Ramos (cell line): Measurements from ENCODE around the gene RAMACL.
"Not testable (repeated sequence)": the region's sequence is repeated elsewhere in the genome, so short reads cannot be mapped to it uniquely, and the experiment has no call there.

Experiments
- in situ Hi-C: fragments of 300-500 bp; cut with MboI; formaldehyde crosslinking; loops from one replicate; pipeline ENCODE4 v1.14.3; 2022; ENCODE audit warnings: low sequenced_read_pairs; ENCODE audit not compliant: unreplicated experiment

Gene RAMACL

DNA sequence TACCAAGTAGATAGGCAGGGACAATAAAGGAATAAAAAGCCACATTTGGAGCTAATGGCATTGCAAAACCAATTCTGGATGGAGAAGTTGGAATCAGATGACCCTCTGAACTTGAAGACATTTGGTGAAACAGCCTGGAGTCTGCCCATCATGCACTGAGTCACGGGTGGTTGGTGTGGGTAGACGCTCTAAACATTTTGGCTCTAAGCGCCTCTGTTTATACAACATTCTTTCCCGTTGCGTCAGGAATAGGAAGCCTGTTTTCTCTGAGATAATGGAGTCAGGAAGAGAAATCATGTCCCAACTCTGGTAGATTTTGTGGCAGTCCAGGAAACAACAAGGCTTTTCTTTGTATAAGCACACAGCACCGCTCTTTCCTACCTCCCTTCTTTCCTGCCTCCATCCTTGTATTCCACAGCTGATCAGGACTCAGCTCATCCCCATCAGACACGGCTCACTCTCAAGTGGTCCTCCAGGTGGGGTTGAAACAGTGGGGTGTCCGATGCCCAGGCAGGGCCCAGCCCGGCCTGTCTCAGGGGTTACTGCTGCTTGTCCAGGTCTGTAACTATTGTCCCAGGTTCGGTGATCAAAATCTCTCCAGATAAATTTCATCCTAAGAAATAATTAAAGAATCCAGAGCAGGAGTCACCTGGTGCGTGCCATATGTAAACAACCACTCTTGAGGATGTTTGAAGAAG is 12.1 kb upstream of the RAMACL start:
- in situ Hi-C loops: no loop called here

DNA sequence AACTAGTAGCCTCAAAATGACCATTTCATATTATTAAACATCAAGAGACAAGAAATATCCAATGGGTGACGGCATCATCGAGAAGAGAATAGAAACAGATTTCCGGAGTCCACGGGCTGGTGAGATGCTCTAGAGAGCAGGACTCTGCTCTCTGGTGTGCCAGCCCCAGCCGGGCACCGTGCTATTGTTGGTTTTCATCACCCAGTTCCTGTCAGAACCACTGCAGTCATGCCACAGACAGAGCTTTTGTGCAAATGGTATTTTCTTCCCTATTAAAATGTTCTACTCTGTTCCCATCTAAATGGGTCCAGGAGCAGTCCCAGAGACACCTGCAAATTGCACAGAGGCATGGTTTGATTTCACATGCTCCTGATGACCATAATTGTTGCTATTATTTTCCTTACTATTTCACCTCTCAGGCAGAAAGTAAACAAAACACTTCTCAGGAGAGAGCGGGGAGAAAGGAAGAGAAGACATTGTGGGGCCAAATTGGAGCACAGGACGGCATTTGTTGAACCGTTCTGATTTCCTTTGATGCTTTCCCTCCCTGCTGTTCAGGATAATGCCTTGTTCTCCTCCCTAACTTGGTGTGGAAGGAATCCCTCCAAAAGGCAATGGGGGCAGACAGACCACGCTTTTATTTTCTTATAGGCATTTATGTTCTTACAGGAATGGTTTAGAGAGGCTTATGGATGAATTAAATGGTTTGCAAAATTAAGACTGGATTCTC is 11.4 kb upstream of the RAMACL start:
- in situ Hi-C loops: no loop called here

DNA sequence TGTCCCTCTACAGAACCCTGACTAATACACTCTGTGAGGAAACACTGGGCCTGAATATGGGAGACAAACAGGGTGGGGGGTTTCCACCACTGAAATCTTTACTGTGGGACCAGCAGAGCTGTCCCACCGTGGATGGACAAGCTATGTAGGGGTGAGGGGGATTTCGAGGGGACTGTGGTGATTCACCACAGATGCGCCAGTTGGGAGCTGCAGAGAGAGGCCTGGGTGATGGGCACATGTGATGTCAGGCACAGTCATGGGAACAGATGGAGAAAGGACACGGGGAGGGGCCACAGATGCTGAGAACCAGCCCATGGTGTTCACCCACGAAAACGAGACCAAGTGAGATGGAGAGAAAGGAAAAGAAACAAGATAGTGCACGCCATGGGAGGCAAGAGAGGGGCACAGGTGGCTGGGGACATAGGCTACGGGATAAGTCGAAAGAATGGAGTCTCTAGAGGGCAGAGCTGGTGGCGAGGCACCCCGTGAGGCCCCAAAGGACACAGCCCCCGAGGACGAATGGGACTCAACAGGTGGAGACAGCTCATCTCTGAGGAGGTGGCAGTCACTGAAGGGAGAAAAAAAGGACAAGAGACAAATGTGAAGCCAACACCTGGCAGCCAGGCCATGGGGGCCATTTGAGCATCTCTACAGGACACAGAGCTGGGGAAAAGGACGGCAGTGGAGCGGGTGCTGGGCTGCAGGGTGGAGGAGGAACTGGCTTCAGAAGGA is 10.5 kb upstream of the RAMACL start:
- in situ Hi-C loops: no loop called here

DNA sequence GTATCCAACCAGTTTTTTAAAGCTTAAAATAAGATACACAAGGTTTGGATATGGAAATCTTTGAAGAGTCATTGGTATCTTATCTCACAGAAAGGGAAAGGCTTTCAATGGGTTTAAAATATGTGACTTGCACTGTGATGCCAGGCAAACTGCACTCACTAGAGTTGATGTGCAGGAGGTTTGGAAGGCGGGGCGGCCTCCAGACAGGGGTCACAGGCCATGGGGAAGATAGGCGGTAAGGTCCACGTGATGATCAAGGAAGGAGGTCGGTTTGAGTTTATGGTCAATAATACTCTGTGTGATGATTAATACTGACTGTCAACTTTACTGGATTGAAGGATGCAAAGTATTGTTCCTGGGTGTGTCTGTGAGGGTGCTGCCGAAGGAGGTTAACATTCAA is 9.5 kb upstream of the RAMACL start:
- in situ Hi-C loops: no loop called here

DNA sequence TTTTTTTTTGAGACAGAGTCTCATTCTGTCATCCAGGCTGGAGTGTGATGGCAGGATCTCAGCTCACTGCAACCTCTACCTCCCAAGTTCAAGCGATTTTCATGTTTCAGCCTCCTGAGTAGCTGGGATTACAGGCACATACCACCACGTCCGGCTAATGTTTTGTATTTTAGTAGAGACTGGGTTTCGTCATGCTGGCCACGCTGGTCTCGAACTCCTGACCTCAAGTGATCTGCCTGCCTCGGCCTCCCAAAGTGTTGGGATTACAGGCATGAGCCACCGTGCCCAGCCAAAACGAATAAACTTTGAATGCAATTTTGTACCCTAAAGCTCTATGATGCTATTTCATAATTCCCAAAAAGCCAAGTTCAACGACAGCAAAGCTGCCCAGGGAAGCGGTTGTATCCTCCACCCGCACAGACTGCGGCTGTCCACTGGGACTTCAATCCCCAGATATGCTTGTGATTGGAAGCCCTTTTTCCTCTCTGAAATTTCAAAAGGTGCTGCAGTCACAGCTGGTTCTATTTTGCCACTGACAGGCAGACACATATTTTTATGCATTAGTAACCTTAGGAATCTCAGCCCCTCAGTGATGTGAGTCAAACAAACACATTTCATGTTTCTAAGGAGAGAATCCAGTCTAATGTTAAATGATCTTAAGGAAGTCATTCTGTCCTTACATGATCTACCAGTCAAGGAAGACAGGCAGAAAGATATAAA is 8.7 kb upstream of the RAMACL start:
- in situ Hi-C loops: no loop called here

DNA sequence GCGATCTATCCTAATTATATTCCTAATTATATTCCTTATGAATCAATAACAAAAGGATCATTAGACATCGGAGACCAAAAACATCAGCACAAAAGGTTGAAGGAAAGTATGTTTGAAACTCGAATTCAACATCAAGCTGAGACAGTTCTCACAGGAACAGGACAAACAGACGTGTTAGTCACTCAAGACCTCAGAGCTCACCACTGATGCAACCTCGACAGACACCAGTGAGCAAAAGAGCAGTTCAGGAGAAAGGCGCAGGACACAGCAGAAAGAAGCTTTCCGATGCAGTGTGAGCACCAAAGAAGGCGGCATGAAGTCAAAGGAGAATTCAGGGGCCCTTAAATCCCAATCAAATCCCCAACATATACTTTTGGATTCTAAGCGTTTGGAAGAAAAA is 6.3 kb upstream of the RAMACL start:
- in situ Hi-C loops: no loop called here

DNA sequence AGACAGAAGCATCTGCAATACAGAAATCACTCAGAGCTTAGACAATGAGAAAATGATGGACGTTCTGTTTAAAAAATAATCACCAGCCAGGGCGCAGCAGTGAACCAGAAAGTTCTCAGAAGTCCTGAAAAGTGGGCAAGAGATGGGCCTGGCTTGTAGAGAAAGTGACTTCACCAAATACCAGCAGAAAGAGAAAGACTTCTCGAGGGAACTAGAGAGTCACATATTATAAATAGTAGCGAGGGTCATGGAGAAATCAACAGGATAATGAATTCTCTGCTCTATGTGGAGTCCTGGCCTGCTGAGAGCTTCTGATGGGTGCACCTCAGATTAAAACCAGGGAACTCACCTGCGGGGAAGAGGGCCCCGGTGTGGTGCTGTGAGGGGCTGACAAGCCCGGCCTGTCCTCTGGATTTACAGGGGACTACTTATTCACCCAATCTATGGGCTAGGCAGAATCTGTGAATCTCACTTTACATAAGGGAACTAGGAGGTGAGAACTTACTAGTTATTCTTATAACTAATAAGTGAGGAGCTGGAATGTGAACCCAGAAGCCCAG is 5.6 kb upstream of the RAMACL start:
- in situ Hi-C loops: no loop called here

DNA sequence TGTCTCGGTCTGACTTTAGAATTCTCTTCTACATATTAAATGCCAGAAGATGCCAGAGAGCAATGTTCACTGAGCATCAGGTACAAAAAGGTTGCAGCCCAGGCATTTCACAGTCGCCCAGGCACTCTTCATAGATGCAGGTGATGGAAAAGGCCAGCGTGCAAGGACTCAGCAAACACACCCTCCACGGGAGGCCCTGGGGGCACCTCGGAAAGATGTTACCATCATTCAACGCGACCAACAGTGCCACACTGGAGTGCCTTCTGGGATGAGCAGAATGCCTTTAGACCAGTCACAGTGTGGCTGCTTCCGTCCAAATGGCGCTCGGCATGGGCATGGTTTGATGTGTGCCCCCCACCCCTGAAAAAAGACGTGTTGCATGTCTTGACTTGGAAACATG is 4.5 kb upstream of the RAMACL start:
- in situ Hi-C loops: no loop called here

DNA sequence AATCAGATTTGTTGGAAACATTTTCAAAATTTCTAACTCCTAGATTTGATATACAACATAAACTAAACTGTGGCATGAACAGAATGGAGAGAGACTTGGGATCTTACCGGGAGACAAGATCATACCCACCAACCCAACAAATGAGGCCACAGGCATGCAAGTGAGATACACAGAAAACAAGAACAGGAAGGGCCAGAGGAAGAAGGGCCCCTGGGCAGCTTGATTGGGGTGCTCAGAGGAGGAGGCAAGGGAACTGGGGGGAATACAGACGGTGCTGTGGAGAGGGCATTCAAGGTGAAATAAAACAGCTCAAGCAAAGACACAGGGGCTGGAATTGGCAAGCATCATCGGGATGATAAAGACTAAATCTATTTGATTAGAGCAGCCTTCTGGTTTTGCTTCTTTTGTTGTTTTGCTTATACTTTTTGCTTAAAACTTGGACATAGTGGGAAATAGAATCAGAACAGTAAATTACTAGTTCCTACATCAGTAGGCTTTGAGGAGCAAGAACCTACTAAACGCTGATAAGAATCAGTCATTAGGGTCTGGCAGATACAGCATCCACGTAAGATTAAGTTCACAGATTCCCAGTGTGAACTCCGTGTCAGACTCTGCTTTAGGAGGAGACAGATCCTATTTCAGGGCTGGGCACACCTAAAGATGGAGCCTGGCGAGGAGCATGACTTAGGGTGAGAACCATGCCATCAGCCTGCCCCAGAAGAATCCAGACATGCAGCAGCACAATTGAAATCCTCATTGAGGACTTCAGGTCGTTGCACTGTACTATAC is 3.5 kb upstream of the RAMACL start:
- in situ Hi-C loops: no loop called here

DNA sequence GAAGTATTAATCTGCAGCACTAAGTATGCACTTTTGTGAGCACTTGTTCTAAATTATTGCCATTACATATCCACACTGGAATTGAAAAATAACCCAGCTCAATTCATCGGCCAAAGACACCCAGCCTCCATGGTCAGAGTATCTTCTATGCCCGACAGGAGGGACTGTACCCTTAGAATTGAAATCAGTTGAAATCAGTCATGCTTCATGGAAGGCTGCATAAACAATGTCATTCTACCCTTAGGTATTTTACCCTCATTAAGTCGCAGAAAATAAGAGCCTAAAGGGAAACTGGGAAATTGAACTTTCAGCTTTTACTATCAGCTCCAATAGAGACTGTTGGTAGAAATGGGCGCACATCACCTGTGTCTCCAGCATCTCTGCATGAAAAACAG is 2.9 kb upstream of the RAMACL start:
- in situ Hi-C loops: no loop called here

DNA sequence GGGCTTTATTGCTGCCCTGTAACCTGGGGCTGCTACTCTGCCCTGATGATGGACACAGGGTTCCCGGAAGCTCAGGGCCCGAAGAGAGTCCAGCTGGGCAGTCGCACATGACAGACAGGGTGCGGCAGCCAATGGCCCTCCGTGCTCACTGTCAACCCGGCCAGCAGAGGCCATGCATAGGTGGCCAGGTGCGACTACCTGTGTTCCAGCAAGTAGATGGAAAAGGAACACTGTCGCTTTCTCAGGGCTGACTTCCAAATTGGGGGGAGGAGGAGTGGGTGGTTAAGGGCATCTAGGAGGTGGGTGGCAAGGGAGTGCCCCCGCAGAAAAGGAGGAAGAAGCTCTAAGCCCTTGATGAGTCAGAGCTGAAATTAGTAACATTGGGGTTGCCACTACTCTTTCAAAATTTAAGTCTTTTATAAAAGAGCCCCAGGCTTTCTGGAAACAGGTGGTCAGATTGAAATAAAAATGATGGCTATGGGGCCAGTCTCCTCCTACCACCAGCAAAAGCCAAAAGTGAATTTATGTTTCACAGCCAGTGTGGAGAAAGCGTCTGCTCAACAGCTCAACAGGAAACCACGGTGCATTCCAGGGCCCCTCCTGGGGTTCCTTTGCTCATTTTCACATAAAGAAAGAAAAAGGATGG is 2.3 kb upstream of the RAMACL start:
- in situ Hi-C loops: no loop called here

DNA sequence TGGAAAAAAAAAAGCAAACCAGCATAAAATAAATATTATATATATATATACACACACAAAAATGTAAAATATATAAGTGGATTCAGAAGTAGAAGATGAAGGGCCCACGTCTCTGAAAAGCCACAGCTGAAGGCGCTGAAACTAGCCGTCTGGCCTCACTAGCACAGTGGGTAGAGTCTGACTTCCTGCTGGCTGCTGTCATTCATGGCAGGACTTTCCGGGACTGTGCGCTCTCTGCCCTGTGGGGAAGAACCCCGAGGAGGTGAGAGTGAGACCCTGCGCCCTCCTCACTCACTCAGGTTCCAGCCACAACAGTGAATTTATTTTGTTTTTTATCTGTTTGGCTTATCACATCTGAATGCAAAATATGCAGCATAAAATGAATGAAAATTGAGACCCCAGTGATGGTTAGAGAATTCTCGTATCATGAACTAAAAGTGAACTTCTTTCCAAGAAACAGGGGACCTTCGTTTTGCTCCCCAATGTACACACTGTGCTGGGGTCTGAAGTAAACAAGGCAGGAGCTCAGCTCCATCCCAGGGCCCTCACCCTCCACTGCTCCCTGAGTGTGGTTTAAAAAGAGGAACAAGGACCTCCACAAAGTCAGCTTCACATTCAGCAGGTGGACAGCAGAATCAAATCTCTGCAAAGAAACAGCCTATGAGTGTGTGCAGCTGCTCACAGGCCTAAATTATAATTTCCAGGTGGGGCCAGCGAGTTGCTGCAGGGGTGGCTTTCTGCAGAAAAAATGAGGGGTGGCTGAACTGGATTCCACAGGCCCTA is 1.3 kb upstream of the RAMACL start:
- in situ Hi-C loops: no loop called here

DNA sequence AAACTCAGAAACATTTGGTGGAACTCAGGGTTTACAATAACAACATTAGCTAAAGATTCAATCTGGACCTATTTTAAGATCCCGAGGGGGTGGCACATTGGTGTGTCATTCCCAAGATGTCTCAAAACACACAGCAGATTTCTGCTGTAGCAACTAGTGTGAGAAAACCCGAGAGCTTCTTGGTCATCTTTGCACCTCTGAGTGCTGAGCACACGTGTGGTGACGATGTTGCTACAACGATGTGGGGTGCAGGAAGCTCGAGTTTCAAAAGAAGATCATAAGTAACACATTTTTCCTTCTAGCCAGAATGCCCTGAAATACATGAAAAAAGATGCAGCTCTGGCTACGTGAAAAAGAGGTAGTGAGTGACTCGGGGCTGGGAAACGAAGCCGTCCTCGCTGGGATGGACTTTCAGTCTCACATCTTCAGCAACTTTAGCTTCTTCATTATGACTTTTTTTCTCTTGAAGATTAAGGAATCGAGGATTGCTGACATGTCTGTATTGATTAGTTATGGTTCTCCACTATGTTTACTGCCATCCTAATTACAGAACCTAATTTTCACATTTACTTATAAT is 1.5 kb downstream of the RAMACL start:
- in situ Hi-C loops: no loop called here

DNA sequence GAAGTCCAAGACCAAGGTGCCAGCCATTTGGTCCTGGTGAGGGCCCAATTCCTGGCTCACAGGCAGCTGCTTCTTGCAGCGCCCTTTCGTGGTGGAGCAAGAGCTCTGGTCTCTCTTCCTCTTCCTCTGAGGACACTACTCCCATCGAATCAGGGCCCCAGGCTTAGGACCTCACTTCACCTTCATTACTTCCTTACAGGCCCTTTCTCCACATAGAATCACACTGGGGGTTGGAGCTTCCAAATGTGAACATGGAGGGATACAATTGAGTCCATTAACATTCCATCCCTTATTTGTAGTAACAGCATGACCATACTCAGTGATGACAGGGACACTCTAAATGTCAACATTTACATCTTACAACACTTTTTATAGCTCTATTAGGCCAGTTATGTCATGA is 2.3 kb downstream of the RAMACL start:
- in situ Hi-C loops: no loop called here

DNA sequence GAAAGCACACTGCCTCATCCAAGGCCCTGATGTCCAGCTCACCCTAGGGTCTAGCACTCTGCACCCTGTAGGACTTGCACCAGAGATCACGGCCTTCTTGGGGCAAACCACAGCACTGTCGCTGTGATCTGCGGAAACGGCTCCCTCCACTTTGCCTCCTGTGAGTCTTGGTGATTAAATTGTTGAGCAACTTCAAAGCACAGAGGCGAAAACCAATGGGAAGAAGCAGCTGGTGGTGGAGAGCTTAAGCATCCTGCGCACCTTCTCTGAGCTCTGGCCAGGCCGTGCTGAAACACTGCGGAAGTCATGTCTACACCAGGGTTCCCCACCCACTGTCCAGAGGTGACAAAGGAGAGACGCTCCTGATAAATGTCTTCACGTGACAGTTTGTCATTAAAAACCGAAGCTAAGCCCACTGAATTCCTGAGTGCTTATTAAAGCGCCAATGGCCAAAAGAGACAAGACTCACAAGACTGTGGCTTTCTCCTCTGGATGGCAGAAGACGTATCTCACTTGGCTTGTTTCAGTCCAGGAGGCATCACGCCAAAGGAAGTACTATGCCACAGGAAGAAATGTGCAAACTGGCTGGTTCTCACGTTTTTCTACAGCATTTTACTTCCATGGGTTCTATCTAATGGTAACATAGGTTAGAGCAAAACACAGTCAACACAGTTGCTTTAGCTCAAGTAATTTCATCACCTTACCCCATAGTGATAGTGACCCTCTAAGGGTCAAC is 3.1 kb downstream of the RAMACL start:
- in situ Hi-C loops: no loop called here

DNA sequence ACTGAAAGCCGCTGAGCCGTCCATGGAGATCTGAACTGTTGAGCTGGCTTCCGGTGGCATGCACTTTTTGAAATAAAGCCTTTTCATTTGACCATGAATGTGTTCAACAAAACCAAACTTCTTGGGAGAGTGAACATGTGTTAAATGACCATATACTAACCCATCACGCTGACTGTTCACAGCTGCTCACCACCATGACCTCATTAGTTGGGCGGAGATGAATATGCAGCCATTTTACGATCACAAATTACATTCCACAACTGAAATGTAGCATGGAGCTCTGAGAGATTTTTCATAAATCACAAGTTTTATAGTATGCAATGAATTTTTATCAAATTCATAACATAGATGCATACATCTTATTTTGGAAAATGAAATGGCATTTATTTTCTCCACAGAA is 4.2 kb downstream of the RAMACL start:
- in situ Hi-C loops: no loop called here

DNA sequence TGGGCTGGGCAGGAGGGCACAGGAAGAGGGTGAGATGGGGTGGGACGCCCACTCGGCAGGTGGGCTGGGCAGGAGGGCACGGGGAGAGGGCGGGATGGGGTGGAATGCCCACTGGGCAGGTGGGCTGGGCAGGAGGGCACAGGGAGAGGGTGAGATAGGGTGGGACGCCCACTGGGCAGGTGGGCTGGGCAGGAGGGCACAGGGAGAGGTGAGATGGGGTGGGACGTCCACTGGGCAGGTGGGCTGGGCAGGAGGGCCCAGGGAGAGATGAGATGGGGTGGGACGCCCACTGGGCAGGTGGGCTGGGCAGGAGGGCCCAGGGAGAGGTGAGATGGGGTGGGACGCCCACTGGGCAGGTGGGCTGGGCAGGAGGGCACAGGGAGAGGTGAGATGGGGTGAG is 4.7 kb downstream of the RAMACL start:
- in situ Hi-C loops: not testable (repeated sequence)
